Stimulated activated CD4-positive, alpha-beta T cell treated with anti-CD3 and anti-CD28 coated beads, Interleukin-1b, Interleukin-23, amount 100 ng/mL, for 4 hours (primary cell): Measurements from ENCODE around the gene LRRC36.

Source experiments
- DNase-seq, 2 donors: peaks; one replicate each; pipeline ENCODE4 v3.0.0-alpha.2; 2020; ENCODE audit warnings: low read depth in 2 of 2

The LRRC36 gene

DNA sequence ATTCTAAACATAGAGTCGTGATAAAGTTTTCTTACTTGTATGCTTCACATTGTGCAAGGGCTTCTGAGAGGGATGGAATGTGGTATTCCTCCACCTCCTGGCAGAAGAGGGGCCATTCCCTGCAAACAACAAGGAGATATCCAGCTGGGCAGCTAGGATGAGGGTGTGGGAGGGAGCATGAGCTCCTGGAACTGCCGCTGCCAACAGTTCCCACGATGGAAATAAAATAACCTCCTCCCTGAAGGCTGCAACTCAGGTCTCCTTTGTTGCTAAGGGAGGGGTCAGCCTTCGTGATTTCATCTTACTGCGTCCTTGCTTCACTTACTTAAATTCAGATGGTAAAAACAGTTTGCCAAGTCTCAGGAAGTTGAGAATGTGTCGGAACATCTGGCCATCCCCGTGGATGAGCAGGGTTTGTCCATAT is 31.7 kb upstream of the LRRC36 start:
- DNase-seq, result no peak

DNA sequence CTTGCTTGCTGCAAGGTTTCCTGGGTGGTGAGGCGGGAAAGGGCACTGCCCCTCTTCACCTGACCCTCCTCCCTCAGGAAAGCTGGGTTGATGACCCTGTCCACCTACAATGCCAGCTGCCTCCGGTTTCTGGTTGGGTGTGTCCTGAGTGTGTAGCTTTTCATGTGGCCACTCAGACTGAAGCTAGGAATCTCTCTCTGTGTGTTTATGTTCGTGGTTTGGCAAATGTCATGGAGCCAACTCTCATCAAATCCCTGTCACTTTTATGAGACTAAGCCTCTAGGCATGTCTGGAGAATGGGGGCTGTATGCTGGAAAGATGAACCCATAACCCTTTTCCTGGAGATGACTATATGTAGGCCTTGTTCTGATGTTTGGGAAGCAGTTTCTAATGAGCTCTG is 30.2 kb upstream of the LRRC36 start:
- DNase-seq, result no peak

DNA sequence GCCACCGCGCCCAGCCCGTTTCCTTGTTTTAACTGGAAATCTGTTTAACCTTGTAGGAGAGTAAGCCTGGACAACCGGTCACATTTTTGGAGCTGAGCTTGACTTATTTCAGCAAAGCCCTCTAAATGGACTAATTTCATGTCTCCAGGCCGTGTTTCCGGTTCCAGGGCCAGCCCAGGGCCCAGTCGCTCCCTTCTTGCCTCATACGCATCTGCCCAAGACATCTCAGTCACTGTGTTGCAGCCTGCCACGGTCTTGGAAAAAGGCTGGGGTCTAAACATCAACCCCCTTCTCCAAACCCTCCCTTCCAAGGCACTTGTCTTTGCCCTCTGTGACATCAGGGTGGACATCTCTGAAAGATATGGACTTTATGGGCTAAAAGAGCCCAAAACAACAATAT is 28.3 kb upstream of the LRRC36 start:
- no peak for DNase-seq

DNA sequence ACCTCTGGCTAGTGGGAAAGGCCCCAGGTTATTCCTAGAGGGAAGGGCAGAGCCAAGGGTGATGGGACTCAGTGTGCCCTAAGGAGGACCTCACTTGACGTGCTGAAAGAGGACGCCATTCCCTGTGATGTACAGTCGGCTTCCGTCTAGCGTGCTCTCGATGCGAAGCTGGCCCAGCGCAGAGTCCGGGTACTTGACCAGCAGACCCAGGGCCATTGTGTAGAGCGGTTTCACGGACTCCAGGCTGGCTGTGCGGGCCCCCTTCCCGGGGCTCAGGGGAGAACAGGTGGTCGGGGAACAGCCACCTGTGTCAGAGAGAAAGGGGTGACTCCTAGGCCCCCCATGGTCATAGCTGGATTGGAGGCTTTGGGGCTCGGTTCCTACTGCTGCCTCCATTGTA is 27.3 kb upstream of the LRRC36 start:
- DNase-seq, result no peak

DNA sequence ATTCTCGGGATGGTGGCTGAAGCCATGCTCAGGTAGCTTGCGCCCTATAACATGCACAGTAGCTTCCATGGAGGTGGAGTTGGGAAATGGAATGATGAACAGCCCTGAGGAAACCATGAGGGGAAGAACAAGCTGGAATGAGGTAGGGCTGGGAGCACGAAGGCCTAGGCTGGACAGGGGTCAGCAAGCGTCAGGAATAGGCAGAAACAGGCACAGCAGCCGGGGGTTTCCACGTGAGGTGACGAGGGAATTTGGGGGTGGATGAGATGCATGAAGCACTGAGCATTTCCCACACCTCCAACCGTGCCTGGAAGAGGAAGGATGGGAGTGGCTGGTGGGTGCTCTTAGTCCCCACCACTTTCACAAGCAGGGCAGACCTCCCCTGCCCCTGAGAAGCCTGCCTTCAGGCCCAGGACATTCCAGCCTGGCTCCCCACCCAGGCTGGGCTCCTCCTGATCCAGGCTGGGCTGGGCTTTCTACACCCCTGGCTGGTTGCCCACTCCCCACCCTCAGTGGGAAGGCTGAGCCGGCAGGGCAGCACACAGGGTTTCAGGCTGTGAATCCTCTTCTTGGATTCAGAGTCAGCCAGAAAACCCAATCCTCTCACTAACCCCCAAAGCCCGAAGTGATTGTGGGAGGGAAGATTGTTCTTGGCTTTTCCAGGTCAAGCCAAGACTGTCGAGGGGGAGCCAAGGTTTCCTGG is 25.4 kb upstream of the LRRC36 start:
- DNase-seq, result no peak

DNA sequence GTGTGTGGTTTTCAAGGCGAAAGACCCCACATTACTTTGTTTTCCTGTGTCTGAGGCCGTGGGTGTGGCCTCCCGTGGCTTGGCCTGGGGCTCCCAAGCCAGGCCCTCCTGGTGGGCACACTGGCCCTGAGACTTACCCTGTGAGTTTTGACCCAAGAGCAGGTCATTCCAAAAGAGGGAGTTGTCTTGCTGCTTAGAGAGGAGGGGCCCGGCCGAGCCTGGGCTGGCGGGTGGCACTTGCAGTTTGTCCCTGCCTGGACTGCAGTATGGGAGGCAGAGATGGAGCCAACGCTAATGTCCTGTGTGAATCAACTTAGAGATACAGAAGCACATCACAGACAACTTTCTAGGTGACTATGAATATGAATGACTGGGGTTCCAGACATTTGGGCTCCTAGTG is 24.5 kb upstream of the LRRC36 start:
- DNase-seq, result no peak

DNA sequence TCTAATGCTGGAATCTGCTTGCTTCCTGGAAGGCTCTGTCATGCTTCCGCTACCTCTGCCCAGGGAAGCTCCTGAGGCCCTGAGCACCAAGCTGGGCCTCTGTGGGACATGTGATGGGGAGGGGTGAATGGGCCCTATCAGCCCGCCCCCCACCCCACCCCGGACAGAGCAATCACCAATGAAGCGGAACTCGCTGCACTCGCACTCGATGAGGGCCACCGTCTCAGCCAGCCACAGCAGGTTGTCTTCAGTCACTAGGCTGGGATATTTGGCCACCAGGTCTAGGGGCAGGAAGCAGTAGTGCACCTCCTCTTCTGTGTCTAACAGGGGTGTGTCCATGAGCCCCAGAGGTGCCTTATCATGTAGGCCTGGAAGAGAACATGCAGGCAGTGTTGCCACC is 23.6 kb upstream of the LRRC36 start:
- DNase-seq, result no peak

DNA sequence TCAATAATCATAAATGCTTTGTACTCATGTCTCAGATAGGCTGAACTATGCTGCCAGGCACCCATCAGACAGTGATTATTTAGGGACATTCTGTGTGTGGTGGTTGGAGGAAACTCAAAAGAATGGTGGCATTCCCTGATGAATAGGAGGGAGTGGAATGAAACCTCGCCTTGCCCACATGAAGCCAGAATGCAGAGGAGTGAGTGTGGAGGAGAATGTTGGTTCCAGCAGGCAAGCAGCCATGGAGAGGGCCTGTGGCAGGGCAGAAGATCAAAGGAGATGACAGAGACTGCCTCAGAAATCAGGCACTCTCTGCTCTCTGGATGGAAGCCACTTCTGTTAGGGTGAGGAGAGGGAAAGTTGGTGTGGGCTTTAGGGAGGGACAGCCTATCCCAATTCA is 22.6 kb upstream of the LRRC36 start:
- no peak for DNase-seq

DNA sequence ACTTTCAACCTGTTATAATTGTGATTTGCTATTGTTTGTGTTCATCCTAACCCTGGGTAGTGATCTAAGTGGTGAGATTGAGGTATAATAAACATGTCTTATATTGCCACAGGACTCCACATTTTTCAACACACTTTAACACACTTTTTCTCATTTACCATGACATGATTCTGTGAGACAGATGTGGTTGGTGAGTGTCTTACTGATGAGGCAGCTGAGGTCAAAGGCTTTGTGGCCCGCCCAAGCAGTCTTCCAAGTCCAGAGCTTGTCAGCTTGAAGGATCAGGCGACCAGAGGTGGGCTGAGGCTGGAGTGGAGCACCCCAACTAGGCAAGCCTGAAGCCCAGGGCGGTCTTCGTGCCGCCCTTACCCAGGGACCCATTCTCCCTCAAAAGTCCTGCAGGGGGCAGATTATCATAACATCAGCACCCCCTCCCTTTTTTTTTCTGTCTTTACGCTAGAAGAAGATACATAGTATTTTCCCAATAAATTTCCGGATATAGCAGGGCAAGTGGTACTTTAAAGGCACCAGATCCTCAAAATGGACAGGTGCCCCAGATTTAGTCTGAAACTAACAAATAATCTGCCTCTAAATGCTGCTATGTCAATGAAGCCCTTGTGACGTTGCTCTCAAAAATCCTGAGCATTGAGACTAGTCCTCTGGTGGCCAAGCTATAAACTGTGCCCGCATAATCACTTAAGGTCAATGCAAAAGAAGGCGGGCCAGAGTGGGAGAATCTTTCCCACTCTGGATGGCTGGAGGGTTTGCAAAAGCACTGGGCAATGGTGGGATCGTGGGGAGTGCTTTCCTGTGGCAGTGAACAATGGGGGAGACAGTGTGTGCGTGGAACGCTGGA is 21.2 kb upstream of the LRRC36 start:
- no peak for DNase-seq

DNA sequence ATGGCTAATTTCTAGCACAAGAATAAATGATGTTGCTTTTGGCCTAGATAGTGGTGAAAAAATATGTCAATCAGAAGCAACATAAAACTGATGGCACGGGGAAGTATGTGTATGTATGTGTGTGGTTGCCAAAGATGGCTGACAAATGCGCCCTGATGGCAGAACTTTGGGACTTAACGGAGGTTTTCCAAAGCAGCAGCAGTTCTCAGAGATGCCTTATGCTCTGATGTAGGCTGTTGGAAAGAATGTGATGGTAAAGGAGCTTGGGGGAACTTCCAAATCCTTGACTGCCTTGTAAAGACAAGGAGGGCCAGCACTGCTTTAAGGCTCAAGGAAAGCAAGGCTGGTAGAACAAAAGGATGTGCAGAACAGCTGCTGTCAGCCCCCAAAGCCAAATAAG is 16.1 kb upstream of the LRRC36 start:
- DNase-seq, result no peak

DNA sequence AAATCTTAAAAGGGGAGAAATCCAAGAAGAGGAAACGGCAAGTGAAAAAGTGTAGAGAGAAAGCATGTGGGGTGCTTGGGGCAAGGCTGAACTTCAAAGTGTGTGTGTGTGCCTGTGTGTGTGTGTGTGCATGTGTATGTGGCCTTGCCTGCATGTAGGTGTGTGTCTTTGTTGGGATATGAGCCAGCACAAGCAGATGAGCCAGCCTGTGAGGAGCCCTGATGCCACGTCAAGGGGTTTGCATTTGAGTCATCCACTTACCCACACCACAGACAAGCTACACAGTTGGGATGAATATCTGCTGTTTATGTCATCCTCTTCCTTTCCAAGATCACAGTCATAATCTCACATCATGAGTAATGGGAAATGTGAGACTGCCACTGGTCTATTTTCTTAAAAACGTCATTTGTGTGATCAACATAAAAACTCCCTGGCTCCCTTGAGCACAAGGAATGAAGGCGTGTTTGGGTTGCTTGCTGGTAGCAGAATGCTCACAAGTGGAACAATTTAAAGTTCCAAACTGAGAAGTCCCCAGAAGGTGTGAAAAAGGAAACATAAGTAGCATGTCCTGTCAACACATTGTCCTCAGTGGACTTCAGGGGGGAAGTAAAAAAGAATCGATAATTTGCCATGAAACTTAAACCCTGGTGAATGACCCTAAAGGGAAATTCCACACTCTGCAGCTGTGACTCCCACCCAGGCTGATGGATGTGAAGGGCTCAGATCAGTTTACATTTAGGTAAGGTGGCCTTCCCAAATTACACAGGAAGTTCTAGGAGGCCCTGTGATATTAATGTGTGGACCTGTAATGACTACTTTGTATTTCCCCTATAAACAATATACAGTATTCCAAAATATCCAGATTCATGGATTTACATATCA is 14.8 kb upstream of the LRRC36 start:
- DNase-seq, result peak; percentile 53 to 70

DNA sequence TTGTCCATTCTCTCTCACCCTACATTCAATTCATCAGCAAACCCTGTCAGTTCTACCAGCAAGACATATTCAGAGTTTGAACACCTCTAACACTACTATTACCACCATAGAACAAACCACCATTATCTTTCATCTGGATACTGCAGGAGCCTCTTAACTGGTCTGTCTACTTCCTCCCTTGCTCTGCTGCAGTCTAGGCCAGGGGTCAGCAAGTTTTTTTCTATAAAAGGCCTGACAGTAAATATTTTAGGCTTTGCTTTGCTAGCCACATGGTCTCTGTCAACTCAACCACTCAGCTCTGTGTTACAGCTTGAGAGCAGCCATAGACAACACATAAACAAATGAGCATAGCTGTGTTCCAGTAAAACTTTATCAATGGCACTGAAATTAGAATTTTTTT is 13.9 kb upstream of the LRRC36 start:
- no peak for DNase-seq

DNA sequence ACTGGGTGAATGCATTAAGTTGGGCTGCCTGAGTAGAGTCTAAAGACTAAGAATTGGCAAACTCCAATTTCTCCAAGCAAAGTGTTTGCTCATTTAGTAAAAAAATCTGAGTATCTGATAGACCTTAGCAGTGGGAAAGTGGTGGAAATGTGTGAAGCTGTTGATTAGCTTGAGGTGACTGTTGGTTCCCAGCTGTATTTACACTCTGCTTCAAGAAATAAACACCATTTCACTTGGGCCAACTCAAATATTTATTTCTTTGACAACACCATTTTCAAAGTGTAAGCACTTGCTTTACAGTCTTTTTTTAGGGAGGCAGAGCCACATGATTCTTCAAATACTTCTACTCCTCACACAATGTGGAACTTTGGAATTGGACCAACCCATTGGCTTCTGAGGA is 8.8 kb upstream of the LRRC36 start:
- DNase-seq, result no peak

DNA sequence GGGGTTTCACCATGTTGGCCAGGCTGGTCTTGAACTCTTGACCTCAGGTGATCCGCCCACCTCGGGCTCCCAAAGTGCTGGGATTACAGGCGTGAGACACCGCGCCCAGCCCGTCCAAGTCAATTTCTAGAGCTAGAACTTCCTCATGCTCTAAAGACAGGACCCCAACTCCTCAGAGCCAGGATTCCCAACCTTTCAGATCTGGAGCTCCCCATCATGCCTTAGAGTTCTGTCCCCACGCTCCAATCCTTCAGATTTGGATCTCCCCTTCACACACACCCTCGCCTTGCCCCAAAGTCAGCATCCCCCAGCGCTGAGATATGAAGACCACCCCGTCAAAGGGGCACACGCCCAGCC is 522 bp upstream of the LRRC36 start:
- no peak for DNase-seq

DNA sequence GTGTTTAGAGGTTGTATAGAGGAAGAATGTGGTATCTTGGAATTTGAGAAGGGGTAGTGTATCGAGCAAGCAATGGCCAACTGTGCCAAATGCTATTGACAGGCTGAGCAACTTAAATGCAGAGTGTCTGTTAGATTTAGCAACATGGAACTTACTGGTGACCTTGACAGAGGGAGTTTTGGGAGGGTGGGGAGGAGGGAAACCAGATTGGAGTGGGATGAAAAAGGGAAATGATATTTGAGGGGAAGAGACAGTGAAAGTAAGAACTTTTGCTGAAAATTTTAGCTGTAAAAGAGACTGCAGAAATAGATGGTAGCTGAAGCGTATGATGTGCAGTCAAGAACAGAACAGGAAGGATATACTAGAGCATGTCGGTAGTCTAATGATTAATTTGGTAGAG is 1.1 kb downstream of the LRRC36 start:
- no peak for DNase-seq

DNA sequence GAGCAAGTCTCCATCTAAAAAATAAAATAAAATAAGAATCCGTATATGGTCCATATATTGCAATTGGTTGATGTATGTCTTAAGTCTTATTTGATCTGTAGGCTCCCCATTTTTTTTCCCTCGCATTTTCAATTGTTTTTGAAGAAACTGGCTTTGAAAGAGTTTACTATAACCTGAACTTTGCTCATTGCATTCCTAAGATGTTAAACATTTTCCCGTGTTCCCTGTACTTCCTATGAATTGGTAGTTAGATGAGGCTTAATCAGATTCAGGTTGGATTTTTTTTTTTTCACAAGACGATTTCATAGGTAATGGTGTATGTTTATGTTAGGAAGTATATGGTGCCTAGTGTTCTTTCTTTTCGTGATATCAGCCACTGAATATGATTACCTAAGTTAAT is 3.3 kb downstream of the LRRC36 start:
- DNase-seq, result no peak

DNA sequence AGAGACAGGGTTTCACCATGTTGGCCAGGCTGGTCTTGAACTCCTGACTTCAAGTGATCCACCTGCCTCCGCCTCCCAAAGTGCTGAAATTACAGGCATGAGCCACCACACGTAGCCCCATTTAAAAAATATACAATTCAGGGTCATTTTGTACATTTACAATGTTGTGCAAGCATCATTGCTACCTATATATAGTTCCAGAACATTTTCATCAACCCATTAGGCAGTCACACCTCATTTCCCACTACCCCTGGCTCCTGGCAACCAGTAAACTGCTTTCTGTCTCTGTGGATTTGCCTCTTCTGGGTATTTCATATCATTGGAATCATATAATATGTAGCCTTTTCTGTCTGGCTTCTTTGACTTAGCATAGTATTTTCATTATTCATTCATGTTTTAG is 6.7 kb downstream of the LRRC36 start:
- DNase-seq, result no peak

DNA sequence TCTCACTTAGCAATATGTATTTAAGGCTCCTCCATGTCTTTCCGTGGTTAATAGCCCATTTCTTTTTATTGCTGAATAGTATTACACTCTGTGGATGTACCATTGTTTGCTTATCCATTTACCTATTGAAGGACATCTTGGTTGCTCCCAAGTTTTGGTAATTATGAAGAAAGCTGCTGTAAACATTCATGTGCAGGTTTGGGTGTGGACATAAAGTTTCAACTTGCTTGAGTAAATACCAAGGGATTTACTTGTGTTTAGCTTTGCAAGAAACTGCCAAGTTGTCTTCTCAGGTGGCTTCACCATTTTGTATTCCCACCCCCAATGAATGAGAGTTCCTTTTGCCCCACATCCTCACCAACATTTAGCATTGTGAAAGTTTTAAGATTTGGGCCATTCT is 9.5 kb downstream of the LRRC36 start:
- DNase-seq, result no peak

DNA sequence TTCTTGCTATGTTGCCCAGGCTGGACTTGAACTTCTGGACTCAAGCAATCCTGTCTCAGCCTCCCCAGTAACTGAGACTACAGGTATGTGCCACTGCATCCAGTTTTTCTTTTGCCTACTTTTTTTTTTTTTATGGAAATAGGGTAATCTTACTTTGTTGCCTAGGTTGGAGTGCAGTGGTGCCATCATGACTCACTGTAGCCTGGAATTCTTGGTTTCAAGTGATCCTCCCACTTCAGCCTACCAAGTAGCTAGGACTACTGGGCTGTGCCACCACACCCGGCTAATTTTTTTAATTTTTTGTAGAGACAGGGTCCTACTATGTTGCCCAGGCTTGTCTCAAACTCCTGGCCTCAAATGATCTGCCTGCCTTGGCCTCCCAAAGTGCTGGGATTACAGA is 10.0 kb downstream of the LRRC36 start:
- no peak for DNase-seq

DNA sequence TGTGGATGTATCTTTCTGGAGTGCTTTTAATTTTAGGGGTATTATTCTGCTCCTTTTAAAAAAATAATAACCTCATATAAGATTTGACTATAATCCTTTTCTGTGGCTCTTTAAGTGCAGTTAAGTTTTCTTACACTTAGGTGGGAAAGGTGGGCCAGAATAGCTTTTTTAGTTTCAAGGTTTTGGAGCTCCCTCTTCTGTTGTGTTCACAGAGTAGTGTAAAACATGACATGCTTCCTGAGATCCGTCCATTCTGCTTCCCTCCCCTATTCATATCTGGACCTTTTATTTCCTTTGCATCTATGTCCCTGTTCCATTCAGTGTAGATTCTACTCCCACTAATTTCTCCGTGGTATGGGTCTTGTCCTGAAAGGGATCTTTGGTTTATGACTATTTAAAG is 12.8 kb downstream of the LRRC36 start:
- DNase-seq, result no peak

DNA sequence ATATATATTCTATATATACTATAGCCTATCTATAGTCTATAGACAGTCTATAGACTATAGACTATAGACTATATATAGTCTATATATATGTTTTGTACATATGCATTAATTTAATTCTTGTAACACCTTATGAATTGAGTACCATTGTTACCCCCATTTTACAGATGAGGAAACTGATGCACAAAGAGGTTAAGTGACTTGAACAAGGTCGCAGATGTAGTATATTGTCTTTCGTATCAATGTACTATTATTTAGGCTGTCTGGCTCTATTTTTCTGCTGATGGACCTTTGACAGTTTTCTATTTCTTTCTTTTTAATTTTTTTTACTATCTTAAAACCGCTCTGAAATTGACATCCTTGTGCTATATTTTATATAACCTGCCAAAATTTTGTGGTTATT is 14.6 kb downstream of the LRRC36 start:
- DNase-seq, result no peak

DNA sequence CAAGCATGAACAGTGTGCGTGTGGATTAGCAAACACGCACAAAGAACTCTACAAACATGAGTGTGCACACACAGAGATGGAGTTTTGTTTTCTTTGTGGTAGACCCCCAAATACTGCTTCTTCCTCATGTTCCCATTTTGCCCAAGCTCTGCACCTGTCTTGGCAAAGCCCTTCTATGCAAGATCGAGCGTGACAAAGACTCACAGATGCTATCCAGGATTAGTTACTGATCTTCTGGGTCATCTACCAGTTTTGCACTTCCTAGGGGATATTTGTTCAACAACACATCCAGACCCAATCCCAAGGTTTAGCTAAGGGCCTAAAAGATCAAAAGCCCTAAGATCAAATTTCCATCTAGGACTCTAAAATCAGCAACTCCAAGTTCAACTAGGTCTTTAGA is 16.0 kb downstream of the LRRC36 start:
- no peak for DNase-seq

DNA sequence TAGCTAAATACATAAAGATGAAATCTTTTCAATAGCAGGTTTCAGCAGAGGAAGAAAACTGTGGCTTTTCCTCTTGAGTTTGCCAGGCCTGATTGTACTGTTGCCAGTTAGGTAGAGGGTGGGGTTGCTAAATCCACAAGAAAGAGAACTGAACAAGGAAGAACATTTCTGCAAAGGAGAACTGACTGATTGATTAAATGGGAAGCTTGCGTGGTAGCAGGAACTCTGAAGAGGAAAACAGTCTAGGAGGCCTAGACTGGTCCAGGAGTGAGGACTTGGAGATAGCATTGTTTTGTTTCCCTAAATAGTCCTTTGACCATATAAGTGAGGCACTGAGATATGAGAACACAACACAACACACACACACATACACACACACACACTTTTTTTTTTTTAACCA is 18.8 kb downstream of the LRRC36 start:
- DNase-seq, result no peak
